ENCODE results near the gene UBALD1. TPM values are rescaled to one million over a fixed set of nuclear protein-coding genes. Genes with fewer than 3 reads are reported as not detected.

The UBALD1 gene
- total RNA-seq, 6 experiments from 2014 or later = 23.5 to 33.2 (median 27.9) TPM

- Mint-ChIP-seq H3K27ac (peak overlapping the region; percentile 94), H3K36me3 (ENCODE audit: low read depth) (no peaks in the 10 kb centered on the region), H3K27me3 (ENCODE audit: insufficient read depth) (no peaks in the 10 kb centered on the region; the same call in 1 of the 2 replicates), H3K4me3 (peak overlapping the region; percentile 93), H3K9me3 (no peaks in the 10 kb centered on the region), H3K4me1 (ENCODE audit: low read depth) (peaks cover 26% of the 10 kb centered on the region)
- peak; percentile 100 for DNase-seq
- peak; percentile 67 for TF ChIP-seq CTCF (IDR thresholded peaks at IDR 0.05)
Observed at GRCh38 chr16:4616047-4616811, 1.5 kb upstream of the UBALD1 start.

- DNase-seq = no peak
- H3K36me3 Mint-ChIP-seq (ENCODE audit: low read depth) = no peaks in the 10 kb centered on the region
- H3K27ac Mint-ChIP-seq = peak overlapping the region; percentile 87
- no peaks in the 10 kb centered on the region for H3K9me3 Mint-ChIP-seq
- peaks cover 28% of the 10 kb centered on the region for H3K4me1 Mint-ChIP-seq (ENCODE audit: low read depth)
- peak overlapping the region; percentile 67 for H3K4me3 Mint-ChIP-seq
- no peaks in the 10 kb centered on the region; the same call in 1 of the 2 replicates for H3K27me3 Mint-ChIP-seq (ENCODE audit: insufficient read depth)
- no peak for TF ChIP-seq CTCF (IDR thresholded peaks at IDR 0.05)
Observed at GRCh38 chr16:4615384-4616046, 827 bp upstream of the UBALD1 start.

GRCh38 chr16:4613636-4614570, 785 bp downstream of the UBALD1 start:
- H3K27ac Mint-ChIP-seq = peak overlapping the region; percentile 43; the same call in 1 of the 2 replicates
- H3K4me1 Mint-ChIP-seq (ENCODE audit: low read depth) = peaks cover 28% of the 10 kb centered on the region
- peak; percentile 28; the same call in 1 of the 2 replicates for TF ChIP-seq CTCF (IDR thresholded peaks at IDR 0.05)
- no peaks in the 10 kb centered on the region; the same call in 1 of the 2 replicates for H3K27me3 Mint-ChIP-seq (ENCODE audit: insufficient read depth)
- peak overlapping the region; percentile 87 for H3K4me3 Mint-ChIP-seq
- no peaks in the 10 kb centered on the region for H3K36me3 Mint-ChIP-seq (ENCODE audit: low read depth)
- DNase-seq = no peak
- H3K9me3 Mint-ChIP-seq = no peaks in the 10 kb centered on the region

- Mint-ChIP-seq H3K4me3 (peak overlapping the region; percentile 87), H3K9me3 (no peaks in the 10 kb centered on the region), H3K27ac (peak overlapping the region; percentile 43; the same call in 1 of the 2 replicates), H3K36me3 (ENCODE audit: low read depth) (no peaks in the 10 kb centered on the region), H3K4me1 (ENCODE audit: low read depth) (peaks cover 28% of the 10 kb centered on the region), H3K27me3 (ENCODE audit: insufficient read depth) (no peaks in the 10 kb centered on the region; the same call in 1 of the 2 replicates)
- no peak for TF ChIP-seq CTCF (IDR thresholded peaks at IDR 0.05)
- DNase-seq = no peak
Observed at GRCh38 chr16:4612977-4613635, 1.6 kb downstream of the UBALD1 start.

- no peaks in the 10 kb centered on the region for H3K9me3 Mint-ChIP-seq
- H3K4me1 Mint-ChIP-seq (ENCODE audit: low read depth) = peaks cover 28% of the 10 kb centered on the region
- peak overlapping the region; percentile 87 for H3K4me3 Mint-ChIP-seq
- no peak for DNase-seq
- H3K36me3 Mint-ChIP-seq (ENCODE audit: low read depth) = no peaks in the 10 kb centered on the region
- H3K27ac Mint-ChIP-seq = no peak overlapping the region
- no peak for TF ChIP-seq CTCF (IDR thresholded peaks at IDR 0.05)
- H3K27me3 Mint-ChIP-seq (ENCODE audit: insufficient read depth) = no peaks in the 10 kb centered on the region
Observed at GRCh38 chr16:4612474-4612931, 2.2 kb downstream of the UBALD1 start.
